ENCODE measurements around the gene CEP89. TPM values are rescaled to one million over a fixed set of nuclear protein-coding genes. Genes with fewer than 3 reads are reported as not detected.
"Not testable (repeated sequence)": the region's sequence is repeated elsewhere in the genome, so short reads cannot be mapped to it uniquely, and the experiment has no call there.

Gene CEP89
- total and polyA plus RNA-seq, 4 donors, result 4.4 to 22.6 (median 16.0) TPM

- H3K27ac ChIP-seq (ENCODE audit: low read depth in 1 of 2, low read length in 2 of 2); intact Hi-C loops (cut with DNase I); H3K9me3 ChIP-seq (ENCODE audit: control insufficient read depth, low read length); H3K4me1 ChIP-seq (ENCODE audit: control insufficient read depth in 1 of 2, insufficient read depth in 2 of 2, low read length in 2 of 2); DNase-seq; H3K4me3 ChIP-seq (ENCODE audit: low read length in 2 of 2); ATAC-seq (ENCODE audit: low FRiP score); H3K36me3 ChIP-seq (ENCODE audit: control insufficient read depth in 1 of 2, insufficient read depth in 2 of 2, low read length in 1 of 2); H3K27me3 ChIP-seq (ENCODE audit: control insufficient read depth in 1 of 2, insufficient read depth in 2 of 2, low read length in 1 of 2): not testable (repeated sequence)
- 87 to 88% methylated on average over 5 of the region's 5 CpGs for WGBS, 2 donors
Observed at GRCh38 chr19:32885255-32885654, 86.5 kb downstream of the CEP89 start.

- peaks cover 0 to 5% of the 10 kb centered on the region in 2 donors for H3K36me3 ChIP-seq (ENCODE audit: control insufficient read depth in 1 of 2, insufficient read depth in 2 of 2, low read length in 1 of 2)
- H3K4me1 ChIP-seq (ENCODE audit: control insufficient read depth in 1 of 2, insufficient read depth in 2 of 2, low read length in 2 of 2), result no peaks in the 10 kb centered on the region
- DNase-seq, result no peak
- no peaks in the 10 kb centered on the region for H3K27me3 ChIP-seq (ENCODE audit: control insufficient read depth in 1 of 2, insufficient read depth in 2 of 2, low read length in 1 of 2)
- intact Hi-C loops (cut with DNase I), result no loop called here
- H3K4me3 ChIP-seq (ENCODE audit: low read length in 2 of 2), result no peak overlapping the region
- ATAC-seq (ENCODE audit: low FRiP score), result no peak
- 89% methylated on average over 12 of the region's 12 CpGs for WGBS, 2 donors
- H3K27ac ChIP-seq (ENCODE audit: low read depth in 1 of 2, low read length in 2 of 2), result no peak overlapping the region
- H3K9me3 ChIP-seq (ENCODE audit: control insufficient read depth, low read length), result no peaks in the 10 kb centered on the region
Observed at GRCh38 chr19:32881766-32882165, 90.0 kb downstream of the CEP89 start.

GRCh38 chr19:32880622-32881021 is 91.1 kb downstream of the CEP89 start:
- H3K9me3 ChIP-seq (ENCODE audit: control insufficient read depth, low read length), result no peaks in the 10 kb centered on the region
- no peak for DNase-seq
- intact Hi-C loops (cut with DNase I), result no loop called here
- WGBS, 2 donors, result 83 to 86% methylated on average over 2 of the region's 2 CpGs
- no peak for ATAC-seq (ENCODE audit: low FRiP score)
- H3K36me3 ChIP-seq (ENCODE audit: control insufficient read depth in 1 of 2, insufficient read depth in 2 of 2, low read length in 1 of 2), result peaks cover 0 to 5% of the 10 kb centered on the region in 2 donors
- no peak overlapping the region for H3K27ac ChIP-seq (ENCODE audit: low read depth in 1 of 2, low read length in 2 of 2)
- no peaks in the 10 kb centered on the region for H3K27me3 ChIP-seq (ENCODE audit: control insufficient read depth in 1 of 2, insufficient read depth in 2 of 2, low read length in 1 of 2)
- no peaks in the 10 kb centered on the region for H3K4me1 ChIP-seq (ENCODE audit: control insufficient read depth in 1 of 2, insufficient read depth in 2 of 2, low read length in 2 of 2)
- no peak overlapping the region for H3K4me3 ChIP-seq (ENCODE audit: low read length in 2 of 2)

- H3K36me3 ChIP-seq (ENCODE audit: control insufficient read depth in 1 of 2, insufficient read depth in 2 of 2, low read length in 1 of 2), result peaks cover 0 to 5% of the 10 kb centered on the region in 2 donors
- whole genome bisulfite sequencing, 2 donors, result 88 to 96% methylated on average over 8 of the region's 8 CpGs
- H3K9me3 ChIP-seq (ENCODE audit: control insufficient read depth, low read length), result no peaks in the 10 kb centered on the region
- ATAC-seq (ENCODE audit: low FRiP score) (no peak), DNase-seq (no peak)
- no peaks in the 10 kb centered on the region for H3K4me1 ChIP-seq (ENCODE audit: control insufficient read depth in 1 of 2, insufficient read depth in 2 of 2, low read length in 2 of 2)
- no peak overlapping the region for H3K4me3 ChIP-seq (ENCODE audit: low read length in 2 of 2)
- H3K27ac ChIP-seq (ENCODE audit: low read depth in 1 of 2, low read length in 2 of 2), result no peak overlapping the region
- no peaks in the 10 kb centered on the region for H3K27me3 ChIP-seq (ENCODE audit: control insufficient read depth in 1 of 2, insufficient read depth in 2 of 2, low read length in 1 of 2)
- intact Hi-C loops (cut with DNase I), result no loop called here
Observed at GRCh38 chr19:32879741-32880140, 92.0 kb downstream of the CEP89 start.

GRCh38 chr19:32878988-32879387 is 92.8 kb downstream of the CEP89 start:
- ATAC-seq (ENCODE audit: low FRiP score) (no peak), DNase-seq (no peak)
- no peaks in the 10 kb centered on the region for H3K9me3 ChIP-seq (ENCODE audit: control insufficient read depth, low read length)
- H3K4me3 ChIP-seq (ENCODE audit: low read length in 2 of 2), result no peak overlapping the region
- 97% methylated on average over 12 of the region's 12 CpGs for WGBS, 2 donors
- H3K4me1 ChIP-seq (ENCODE audit: control insufficient read depth in 1 of 2, insufficient read depth in 2 of 2, low read length in 2 of 2), result no peaks in the 10 kb centered on the region
- H3K27ac ChIP-seq (ENCODE audit: low read depth in 1 of 2, low read length in 2 of 2), result no peak overlapping the region
- peaks cover 0 to 5% of the 10 kb centered on the region in 2 donors for H3K36me3 ChIP-seq (ENCODE audit: control insufficient read depth in 1 of 2, insufficient read depth in 2 of 2, low read length in 1 of 2)
- intact Hi-C loops (cut with DNase I), result no loop called here
- no peaks in the 10 kb centered on the region for H3K27me3 ChIP-seq (ENCODE audit: control insufficient read depth in 1 of 2, insufficient read depth in 2 of 2, low read length in 1 of 2)

DNA sequence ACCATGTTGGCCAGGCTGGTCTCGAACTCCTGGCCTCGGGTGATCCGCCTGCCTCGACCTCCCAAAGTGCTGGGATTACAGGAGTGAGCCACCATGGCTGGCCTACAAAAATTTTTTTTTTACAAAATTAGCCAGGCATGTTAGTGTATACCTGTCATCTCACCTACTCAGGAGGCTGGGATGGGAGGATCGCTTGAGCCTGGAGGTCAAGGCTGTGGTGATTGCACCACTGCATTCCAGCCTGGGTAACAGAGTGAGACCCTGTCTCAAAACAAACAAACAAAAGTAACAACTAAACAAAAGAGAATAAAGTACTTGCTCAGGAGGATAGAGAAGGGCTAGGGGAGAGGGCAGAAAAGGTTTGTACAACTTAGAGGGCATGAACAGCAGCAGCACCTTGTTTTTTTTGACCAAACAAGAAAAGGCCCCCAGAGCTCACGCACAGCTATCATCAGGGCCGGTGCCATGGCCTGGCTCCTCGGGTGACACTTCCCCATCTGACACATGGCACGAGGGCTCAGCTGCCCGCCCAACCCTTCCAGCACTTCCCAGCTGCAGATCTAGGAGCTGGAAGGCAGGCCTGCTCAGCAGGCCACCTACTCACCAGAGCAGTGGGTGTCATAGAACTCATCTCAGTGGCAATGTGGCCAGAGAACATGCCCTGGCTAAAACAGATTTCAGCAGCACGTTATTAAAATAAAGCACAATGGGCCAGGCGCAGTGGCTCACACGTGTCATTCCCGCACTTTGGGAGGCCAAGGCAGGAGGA is 93.6 kb downstream of the CEP89 start:
- Histone ChIP-seq H3K9me3 (ENCODE audit: control insufficient read depth, low read length) (no peaks in the 10 kb centered on the region), H3K27ac (ENCODE audit: low read depth in 1 of 2, low read length in 2 of 2) (no peak overlapping the region), H3K4me1 (ENCODE audit: control insufficient read depth in 1 of 2, insufficient read depth in 2 of 2, low read length in 2 of 2) (no peaks in the 10 kb centered on the region), H3K36me3 (ENCODE audit: control insufficient read depth in 1 of 2, insufficient read depth in 2 of 2, low read length in 1 of 2) (peaks cover 0 to 5% of the 10 kb centered on the region in 2 donors), H3K27me3 (ENCODE audit: control insufficient read depth in 1 of 2, insufficient read depth in 2 of 2, low read length in 1 of 2) (no peaks in the 10 kb centered on the region), H3K4me3 (ENCODE audit: low read length in 2 of 2) (no peak overlapping the region)
- ATAC-seq (ENCODE audit: low FRiP score) (no peak), DNase-seq (no peak)
- WGBS, 2 donors, result 94 to 96% methylated on average over 14 of the region's 14 CpGs
- intact Hi-C loops (cut with DNase I), result no loop called here

DNA sequence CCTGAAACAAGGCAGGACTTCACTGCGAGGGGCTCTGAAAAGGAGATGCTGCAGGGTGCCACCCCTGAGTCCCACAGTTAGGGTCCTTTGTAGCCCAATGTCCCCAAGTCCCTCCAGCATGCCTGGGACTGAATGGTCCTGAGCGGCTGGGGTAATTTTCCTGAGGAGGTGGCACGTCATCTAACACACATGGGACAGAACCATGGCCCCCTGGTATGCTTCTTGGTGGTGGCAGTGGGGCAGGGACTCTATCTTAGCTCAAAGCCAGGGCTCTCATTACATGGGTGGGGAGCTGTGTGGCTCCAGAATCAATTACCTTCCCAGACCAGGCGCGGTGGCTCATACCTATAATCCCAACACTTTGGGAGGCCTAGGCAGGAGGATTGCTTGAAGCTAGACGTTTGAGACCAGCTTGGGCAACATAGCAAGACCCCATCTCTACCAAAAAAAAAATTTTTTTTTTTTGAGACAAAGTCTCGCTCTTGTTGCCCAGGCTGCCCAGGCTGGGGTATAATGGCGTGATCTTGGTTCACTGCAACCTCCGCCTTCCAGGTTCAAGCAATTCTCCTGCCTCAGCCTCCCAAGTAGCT is 94.3 kb downstream of the CEP89 start:
- H3K27ac ChIP-seq (ENCODE audit: low read depth in 1 of 2, low read length in 2 of 2), result no peak overlapping the region
- no peak overlapping the region for H3K4me3 ChIP-seq (ENCODE audit: low read length in 2 of 2)
- H3K27me3 ChIP-seq (ENCODE audit: control insufficient read depth in 1 of 2, insufficient read depth in 2 of 2, low read length in 1 of 2), result no peaks in the 10 kb centered on the region
- H3K9me3 ChIP-seq (ENCODE audit: control insufficient read depth, low read length), result no peaks in the 10 kb centered on the region
- ATAC-seq (ENCODE audit: low FRiP score) (no peak), DNase-seq (no peak)
- intact Hi-C loops (cut with DNase I), result no loop called here
- peaks cover 0 to 5% of the 10 kb centered on the region in 2 donors for H3K36me3 ChIP-seq (ENCODE audit: control insufficient read depth in 1 of 2, insufficient read depth in 2 of 2, low read length in 1 of 2)
- H3K4me1 ChIP-seq (ENCODE audit: control insufficient read depth in 1 of 2, insufficient read depth in 2 of 2, low read length in 2 of 2), result no peaks in the 10 kb centered on the region
- 87 to 91% methylated on average over 9 of the region's 9 CpGs for WGBS, 2 donors

DNA sequence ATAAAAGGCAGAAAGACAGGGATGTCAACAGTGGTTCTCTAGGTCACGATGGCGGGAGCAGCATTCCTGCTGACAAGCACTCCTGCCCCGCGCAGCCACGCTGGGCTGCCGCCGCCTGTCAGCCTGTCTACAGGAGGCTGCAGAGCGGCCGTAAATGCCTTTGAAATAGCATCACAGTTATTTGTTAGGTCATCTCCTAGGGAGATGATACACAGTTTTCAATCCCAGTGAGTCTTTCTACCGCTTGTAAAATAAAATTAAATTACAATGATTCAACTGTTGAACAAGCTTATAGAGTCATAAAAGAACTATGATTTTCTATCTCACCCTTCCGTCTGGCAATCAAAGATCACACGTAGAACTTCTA is 94.9 kb downstream of the CEP89 start:
- intact Hi-C loops (cut with DNase I), result no loop called here
- no peak for DNase-seq
- Histone ChIP-seq H3K4me3 (ENCODE audit: low read length in 2 of 2) (no peak overlapping the region), H3K27ac (ENCODE audit: low read depth in 1 of 2, low read length in 2 of 2) (no peak overlapping the region), H3K27me3 (ENCODE audit: control insufficient read depth in 1 of 2, insufficient read depth in 2 of 2, low read length in 1 of 2) (no peaks in the 10 kb centered on the region), H3K9me3 (ENCODE audit: control insufficient read depth, low read length) (no peaks in the 10 kb centered on the region), H3K4me1 (ENCODE audit: control insufficient read depth in 1 of 2, insufficient read depth in 2 of 2, low read length in 2 of 2) (no peaks in the 10 kb centered on the region), H3K36me3 (ENCODE audit: control insufficient read depth in 1 of 2, insufficient read depth in 2 of 2, low read length in 1 of 2) (peaks cover 0 to 5% of the 10 kb centered on the region in 2 donors)
- 67 to 78% methylated on average over 12 of the region's 12 CpGs for WGBS, 2 donors
- ATAC-seq (ENCODE audit: low FRiP score), result no peak
